Measurements from ENCODE around the gene IL17RD. TPM values are rescaled to one million over a fixed set of nuclear protein-coding genes. Genes with fewer than 3 reads are reported as not detected.

Gene IL17RD
- total and polyA plus RNA-seq, 2 experiments from 2014 or later: 0.34 to 1.2 TPM

- Histone ChIP-seq H3K9me3 (ENCODE audit: low read depth) (no peaks in the 10 kb centered on the region), H3K27me3 (replicated peaks; ENCODE audit: insufficient read depth) (no peaks in the 10 kb centered on the region), H2AFZ (no peak overlapping the region), H3F3A (ENCODE audit: insufficient read depth) (peaks cover 5% of the 10 kb centered on the region; the same call in 1 of the 2 replicates), H3K36me3 (ENCODE audit: low read depth) (no peaks in the 10 kb centered on the region), H3K4me2 (ENCODE audit: unreplicated experiment) (no peak overlapping the region), H3K4me1 (ENCODE audit: insufficient read depth) (peaks cover 17% of the 10 kb centered on the region), H3K9ac (no peak overlapping the region), H3K79me2 (ENCODE audit: insufficient read depth) (no peaks in the 10 kb centered on the region), H3K9me2 (ENCODE audit: insufficient read depth) (no peaks in the 10 kb centered on the region), H3K4me3 (no peak overlapping the region), H4K20me1 (ENCODE audit: insufficient read depth) (no peaks in the 10 kb centered on the region), H3K27ac (no peak overlapping the region)
- TF ChIP-seq EZH2 (IDR thresholded peaks at IDR 0.05; ENCODE audit: insufficient read depth, poor library complexity, severe bottlenecking) (no peak), EZH2phosphoT487 (IDR thresholded peaks at IDR 0.05; ENCODE audit: insufficient read depth, low read depth) (no peak)
- peak; percentile 25 for DNase-seq
- in situ Hi-C loops (cut with MboI): no loop called here
- 92 to 96% methylated on average over 2 of the region's 2 CpGs for WGBS, 2 experiments (ENCODE audit: low coverage in 1 of 2, low lambda C conversion rate in 2 of 2, missing lambda C conversion rate in 2 of 2)
Measured at GRCh38 chr3:57132674-57133073, 32.5 kb downstream of the IL17RD start.

DNA sequence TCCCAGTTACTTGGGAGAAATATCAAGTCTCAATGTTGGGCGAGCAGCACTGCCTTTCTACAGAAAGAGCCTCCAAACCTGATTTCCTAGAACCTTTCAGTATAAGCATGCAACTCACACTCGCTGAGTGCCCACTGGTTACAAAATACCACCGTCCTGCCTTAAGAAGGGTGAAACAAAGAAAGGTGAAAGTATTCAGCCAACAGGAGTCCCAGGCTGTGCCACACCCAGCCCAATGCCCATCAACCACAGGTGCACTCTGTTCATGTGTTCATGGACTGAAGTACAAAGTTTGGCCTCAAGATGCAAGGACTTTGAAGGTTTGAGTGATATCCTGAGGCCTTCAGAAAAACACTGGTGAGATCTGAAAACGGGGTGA is 34.0 kb downstream of the IL17RD start:
- no peak overlapping the region for H3K4me2 ChIP-seq (ENCODE audit: unreplicated experiment)
- H3K27ac ChIP-seq: no peak overlapping the region
- no peak overlapping the region for H3K4me3 ChIP-seq
- H4K20me1 ChIP-seq (ENCODE audit: insufficient read depth): no peaks in the 10 kb centered on the region
- no peak overlapping the region for H3K9ac ChIP-seq
- H3K36me3 ChIP-seq (ENCODE audit: low read depth): no peaks in the 10 kb centered on the region
- WGBS, 2 experiments (ENCODE audit: low coverage in 1 of 2, low lambda C conversion rate in 2 of 2, missing lambda C conversion rate in 2 of 2): 71 to 76% methylated on average over 4 of the region's 4 CpGs
- peaks cover 9% of the 10 kb centered on the region; the same call in 1 of the 2 replicates for H3F3A ChIP-seq (ENCODE audit: insufficient read depth)
- H3K4me1 ChIP-seq (ENCODE audit: insufficient read depth): peaks cover 20% of the 10 kb centered on the region
- no peaks in the 10 kb centered on the region for H3K79me2 ChIP-seq (ENCODE audit: insufficient read depth)
- in situ Hi-C loops (cut with MboI): no loop called here
- H3K9me3 ChIP-seq (ENCODE audit: low read depth): no peaks in the 10 kb centered on the region
- TF ChIP-seq EZH2 (IDR thresholded peaks at IDR 0.05; ENCODE audit: insufficient read depth, poor library complexity, severe bottlenecking) (no peak), EZH2phosphoT487 (IDR thresholded peaks at IDR 0.05; ENCODE audit: insufficient read depth, low read depth) (no peak)
- H2AFZ ChIP-seq: no peak overlapping the region
- no peak for DNase-seq
- no peaks in the 10 kb centered on the region for H3K27me3 ChIP-seq (replicated peaks; ENCODE audit: insufficient read depth)
- H3K9me2 ChIP-seq (ENCODE audit: insufficient read depth): no peaks in the 10 kb centered on the region

- Histone ChIP-seq H3K36me3 (ENCODE audit: low read depth) (no peaks in the 10 kb centered on the region), H3K27me3 (replicated peaks; ENCODE audit: insufficient read depth) (no peaks in the 10 kb centered on the region), H3K27ac (no peak overlapping the region), H3K4me1 (ENCODE audit: insufficient read depth) (peaks cover 20% of the 10 kb centered on the region), H3F3A (ENCODE audit: insufficient read depth) (peaks cover 9% of the 10 kb centered on the region; the same call in 1 of the 2 replicates), H3K4me3 (no peak overlapping the region), H3K9me2 (ENCODE audit: insufficient read depth) (no peaks in the 10 kb centered on the region), H2AFZ (no peak overlapping the region), H4K20me1 (ENCODE audit: insufficient read depth) (no peaks in the 10 kb centered on the region), H3K4me2 (ENCODE audit: unreplicated experiment) (no peak overlapping the region), H3K79me2 (ENCODE audit: insufficient read depth) (no peaks in the 10 kb centered on the region), H3K9ac (no peak overlapping the region), H3K9me3 (ENCODE audit: low read depth) (no peaks in the 10 kb centered on the region)
- in situ Hi-C loops (cut with MboI): no loop called here
- no peak for DNase-seq
- TF ChIP-seq EZH2 (IDR thresholded peaks at IDR 0.05; ENCODE audit: insufficient read depth, poor library complexity, severe bottlenecking) (no peak), EZH2phosphoT487 (IDR thresholded peaks at IDR 0.05; ENCODE audit: insufficient read depth, low read depth) (no peak)
- WGBS, 2 experiments (ENCODE audit: low coverage in 1 of 2, low lambda C conversion rate in 2 of 2, missing lambda C conversion rate in 2 of 2): 91 to 92% methylated on average over 9 to 14 of the region's 14 CpGs
Measured at GRCh38 chr3:57130571-57131209, 34.5 kb downstream of the IL17RD start.

GRCh38 chr3:57128826-57129667 is 36.1 kb downstream of the IL17RD start:
- Histone ChIP-seq H3K79me2 (ENCODE audit: insufficient read depth) (no peaks in the 10 kb centered on the region), H3K27me3 (replicated peaks; ENCODE audit: insufficient read depth) (no peaks in the 10 kb centered on the region), H3K9me2 (ENCODE audit: insufficient read depth) (no peaks in the 10 kb centered on the region), H3K4me1 (ENCODE audit: insufficient read depth) (peaks cover 20% of the 10 kb centered on the region), H3K27ac (no peak overlapping the region), H3K4me2 (ENCODE audit: unreplicated experiment) (peak overlapping the region; percentile 81), H3K9me3 (ENCODE audit: low read depth) (no peaks in the 10 kb centered on the region), H4K20me1 (ENCODE audit: insufficient read depth) (no peaks in the 10 kb centered on the region), H3F3A (ENCODE audit: insufficient read depth) (peaks cover 9% of the 10 kb centered on the region; the same call in 1 of the 2 replicates), H3K9ac (no peak overlapping the region), H2AFZ (peak overlapping the region; percentile 35), H3K36me3 (ENCODE audit: low read depth) (no peaks in the 10 kb centered on the region), H3K4me3 (peak overlapping the region; percentile 49; the same call in 1 of the 2 replicates)
- WGBS, 2 experiments (ENCODE audit: low coverage in 1 of 2, low lambda C conversion rate in 2 of 2, missing lambda C conversion rate in 2 of 2): 34 to 37% methylated on average over 14 of the region's 14 CpGs
- TF ChIP-seq EZH2phosphoT487 (IDR thresholded peaks at IDR 0.05; ENCODE audit: insufficient read depth, low read depth) (no peak), EZH2 (IDR thresholded peaks at IDR 0.05; ENCODE audit: insufficient read depth, poor library complexity, severe bottlenecking) (no peak)
- in situ Hi-C loops (cut with MboI): no loop called here
- peak; percentile 37 for DNase-seq

All from GM23248 (cell line).